GM23338 (cell line): ENCODE results near the gene RIT2.

Source experiments
- EZH2 ChIP-seq: fragments of 200-600 bp; sonication (generic); IDR thresholded peaks from one replicate; pipeline ENCODE4 v1.8.0; 2017; ENCODE audit warnings: antibody characterized with exemption, mild to moderate bottlenecking, low read depth; ENCODE audit not compliant: unreplicated experiment
- EZH2phosphoT487 ChIP-seq: fragments of 200-600 bp; sonication (generic); IDR thresholded peaks from one replicate; pipeline ENCODE4 v1.8.1; 2018; ENCODE audit warnings: antibody characterized with exemption; ENCODE audit not compliant: unreplicated experiment
- POLR2AphosphoS5 ChIP-seq: IDR thresholded peaks from 2 replicates; pipeline ENCODE4 v1.6.1; 2016; ENCODE audit warnings: antibody characterized with exemption, low read depth
- TF ChIP-seq, protein P1 (sequence below), 2 experiments: fragments of 200-600 bp in 1 of 2; sonication (generic) in 1 of 2; conservative IDR thresholded peaks; 2 replicates each; pipeline versions ENCODE4 v1.5.1 to v1.6.1; 2016 to 2017; ENCODE audit warnings: antibody characterized with exemption in 2 of 2, low read depth in 2 of 2, mild to moderate bottlenecking in 2 of 2, moderate library complexity in 1 of 2

DNA sequence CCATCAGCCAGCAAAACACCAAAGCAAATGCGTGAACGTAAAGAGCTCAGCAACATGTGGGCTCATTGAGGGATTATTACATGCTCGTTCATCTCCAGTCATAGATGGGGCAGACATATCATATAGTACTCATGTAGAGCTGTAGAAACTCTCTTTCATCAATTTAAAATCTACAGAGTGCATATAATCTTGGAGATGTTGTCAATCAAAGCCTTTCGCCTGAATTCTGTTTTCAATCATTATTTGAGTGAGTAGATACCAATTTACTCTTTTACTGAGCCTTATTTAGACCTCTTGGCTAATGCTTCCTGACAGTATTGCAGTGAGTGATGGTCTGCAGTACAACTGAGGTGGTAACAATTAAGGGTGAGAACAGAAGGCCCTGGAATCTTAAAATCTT lies 7.0 kb downstream of the RIT2 start:
- TF ChIP-seq, protein P1, sequence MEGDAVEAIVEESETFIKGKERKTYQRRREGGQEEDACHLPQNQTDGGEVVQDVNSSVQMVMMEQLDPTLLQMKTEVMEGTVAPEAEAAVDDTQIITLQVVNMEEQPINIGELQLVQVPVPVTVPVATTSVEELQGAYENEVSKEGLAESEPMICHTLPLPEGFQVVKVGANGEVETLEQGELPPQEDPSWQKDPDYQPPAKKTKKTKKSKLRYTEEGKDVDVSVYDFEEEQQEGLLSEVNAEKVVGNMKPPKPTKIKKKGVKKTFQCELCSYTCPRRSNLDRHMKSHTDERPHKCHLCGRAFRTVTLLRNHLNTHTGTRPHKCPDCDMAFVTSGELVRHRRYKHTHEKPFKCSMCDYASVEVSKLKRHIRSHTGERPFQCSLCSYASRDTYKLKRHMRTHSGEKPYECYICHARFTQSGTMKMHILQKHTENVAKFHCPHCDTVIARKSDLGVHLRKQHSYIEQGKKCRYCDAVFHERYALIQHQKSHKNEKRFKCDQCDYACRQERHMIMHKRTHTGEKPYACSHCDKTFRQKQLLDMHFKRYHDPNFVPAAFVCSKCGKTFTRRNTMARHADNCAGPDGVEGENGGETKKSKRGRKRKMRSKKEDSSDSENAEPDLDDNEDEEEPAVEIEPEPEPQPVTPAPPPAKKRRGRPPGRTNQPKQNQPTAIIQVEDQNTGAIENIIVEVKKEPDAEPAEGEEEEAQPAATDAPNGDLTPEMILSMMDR (conservative IDR thresholded peaks at IDR 0.05; ENCODE audit: low read depth in 2 of 2) = no peak
- TF ChIP-seq EZH2phosphoT487 (no peak), EZH2 (no peak), POLR2AphosphoS5 (no peak)
